Subcutaneous abdominal adipose tissue (tissue), 5 donors: ENCODE data around the gene RETREG2.

Source experiments
- H3K27ac ChIP-seq: one replicate; pipeline ENCODE4 v1.7.0; 2013; ENCODE audit warnings: low read depth, mild to moderate bottlenecking, inconsistent platforms, low read length, moderate library complexity
- H3K27me3 ChIP-seq, 5 donors: one replicate each; pipeline ENCODE4 v1.7.0; 2013; ENCODE audit warnings: low read length in 5 of 5, inconsistent platforms in 1 of 5; ENCODE audit not compliant: control insufficient read depth in 5 of 5, insufficient read depth in 4 of 5
- H3K36me3 ChIP-seq, 5 donors: one replicate each; pipeline ENCODE4 v1.7.0; 2013; ENCODE audit warnings: low read length in 5 of 5; ENCODE audit not compliant: control insufficient read depth in 5 of 5, insufficient read depth in 5 of 5
- H3K4me1 ChIP-seq, 5 donors: one replicate each; pipeline ENCODE4 v1.7.0; 2013; ENCODE audit warnings: low read length in 5 of 5, mild to moderate bottlenecking in 3 of 5, moderate library complexity in 1 of 5; ENCODE audit not compliant: control insufficient read depth in 5 of 5, insufficient read depth in 5 of 5
- H3K4me3 ChIP-seq, 5 donors: one replicate each; pipeline ENCODE4 v1.7.0; 2013; ENCODE audit warnings: low read length in 5 of 5, low read depth in 1 of 5
- H3K9ac ChIP-seq, 5 donors: one replicate each; pipeline ENCODE4 v1.7.0; 2013; ENCODE audit warnings: low read length in 5 of 5, mild to moderate bottlenecking in 4 of 5, moderate library complexity in 3 of 5
- H3K9me3 ChIP-seq, 5 donors: one replicate each; pipeline ENCODE4 v1.7.0; 2013; ENCODE audit warnings: low read length in 5 of 5; ENCODE audit not compliant: control insufficient read depth in 5 of 5
- donor health status: healthy.
- donor health status: healthy.
- donor health status: healthy.
- donor health status: healthy.
- donor health status: healthy.

The RETREG2 gene

GRCh38 chr2:219220652-219221402, 42.8 kb downstream of the RETREG2 start:
- Histone ChIP-seq H3K9me3 (no peaks in the 10 kb centered on the region), H3K4me1 (peaks cover 4 to 45% (median 34%) of the 10 kb centered on the region in 5 donors), H3K9ac (no peak overlapping the region), H3K27ac (no peak overlapping the region), H3K4me3 (no peak overlapping the region), H3K27me3 (no peaks in the 10 kb centered on the region), H3K36me3 (peaks cover 4 to 66% (median 63%) of the 10 kb centered on the region in 5 donors)

GRCh38 chr2:219221957-219222518, 44.0 kb downstream of the RETREG2 start:
- no peak overlapping the region for H3K27ac ChIP-seq
- no peak overlapping the region for H3K9ac ChIP-seq
- H3K27me3 ChIP-seq = no peaks in the 10 kb centered on the region
- H3K4me3 ChIP-seq = no peak overlapping the region
- peaks cover 4 to 37% (median 26%) of the 10 kb centered on the region in 5 donors for H3K4me1 ChIP-seq
- H3K9me3 ChIP-seq = no peaks in the 10 kb centered on the region
- peaks cover 4 to 70% (median 63%) of the 10 kb centered on the region in 5 donors for H3K36me3 ChIP-seq

GRCh38 chr2:219223831-219224610, 45.9 kb downstream of the RETREG2 start:
- no peak overlapping the region for H3K4me3 ChIP-seq
- H3K9me3 ChIP-seq = no peaks in the 10 kb centered on the region
- H3K36me3 ChIP-seq = peaks cover 4 to 73% (median 63%) of the 10 kb centered on the region in 5 donors
- H3K9ac ChIP-seq = no peak overlapping the region
- no peak overlapping the region for H3K27ac ChIP-seq
- peaks cover 9 to 34% (median 26%) of the 10 kb centered on the region in 5 donors for H3K4me1 ChIP-seq
- H3K27me3 ChIP-seq = no peaks in the 10 kb centered on the region

GRCh38 chr2:219225350-219225749, 47.3 kb downstream of the RETREG2 start:
- no peak overlapping the region for H3K4me3 ChIP-seq
- no peaks in the 10 kb centered on the region for H3K9me3 ChIP-seq
- peaks cover 7 to 33% (median 22%) of the 10 kb centered on the region in 5 donors for H3K4me1 ChIP-seq
- H3K36me3 ChIP-seq = peaks cover 4 to 65% (median 56%) of the 10 kb centered on the region in 5 donors
- H3K27me3 ChIP-seq = no peaks in the 10 kb centered on the region
- no peak overlapping the region for H3K27ac ChIP-seq
- H3K9ac ChIP-seq = no peak overlapping the region

GRCh38 chr2:219228041-219228910, 50.2 kb downstream of the RETREG2 start:
- Histone ChIP-seq H3K36me3 (peaks cover 10 to 53% (median 45%) of the 10 kb centered on the region in 5 donors), H3K4me3 (peak overlapping the region; percentile 76 to 95 (median 83)), H3K27me3 (no peaks in the 10 kb centered on the region), H3K4me1 (peaks cover 7 to 40% (median 27%) of the 10 kb centered on the region in 5 donors), H3K27ac (peak overlapping the region; percentile 89), H3K9ac (peak overlapping the region; percentile 80 to 98 (median 91)), H3K9me3 (no peaks in the 10 kb centered on the region)

- H3K9me3 ChIP-seq = no peaks in the 10 kb centered on the region
- peaks cover 12 to 53% (median 45%) of the 10 kb centered on the region in 5 donors for H3K36me3 ChIP-seq
- peak overlapping the region; percentile 89 for H3K27ac ChIP-seq
- no peaks in the 10 kb centered on the region for H3K27me3 ChIP-seq
- peak overlapping the region; percentile 76 to 95 (median 83) for H3K4me3 ChIP-seq
- peak overlapping the region; percentile 80 to 98 (median 91) for H3K9ac ChIP-seq
- peaks cover 5 to 40% (median 27%) of the 10 kb centered on the region in 5 donors for H3K4me1 ChIP-seq
Observed at GRCh38 chr2:219228911-219229304, 50.8 kb downstream of the RETREG2 start.

- H3K4me3 ChIP-seq = peak within 1 kb of the TSS; percentile 76 to 98 (median 83)
- H3K9me3 ChIP-seq = no peaks in the 10 kb centered on the region
- peak within 1 kb of the TSS; percentile 80 to 98 (median 91) for H3K9ac ChIP-seq
- peaks cover 5 to 40% (median 27%) of the 10 kb centered on the region in 5 donors for H3K4me1 ChIP-seq
- H3K27me3 ChIP-seq = no peaks in the 10 kb centered on the region
- peak within 1 kb of the TSS; percentile 89 for H3K27ac ChIP-seq
- peaks cover 17 to 53% (median 45%) of the 10 kb centered on the region in 5 donors for H3K36me3 ChIP-seq
Observed at GRCh38 chr2:219229305-219230058, 51.4 kb downstream of the RETREG2 start, which contains the start of the genes ANKZF1 and ATG9A. ANKZF1 (plus strand) TSS chr2:219229806; CDS start chr2:219230258, 452 bp downstream. ATG9A (minus strand) TSS chr2:219229636; CDS start chr2:219228024, 1,612 bp downstream.

GRCh38 chr2:219230059-219230540, 52.0 kb downstream of the RETREG2 start:
- H3K9me3 ChIP-seq = no peaks in the 10 kb centered on the region
- H3K27ac ChIP-seq = peak overlapping the region; percentile 89
- no peaks in the 10 kb centered on the region for H3K27me3 ChIP-seq
- peak overlapping the region; percentile 16 to 91 (median 76) for H3K9ac ChIP-seq
- peaks cover 20 to 53% (median 45%) of the 10 kb centered on the region in 5 donors for H3K36me3 ChIP-seq
- peak overlapping the region; percentile 61 to 98 (median 83) for H3K4me3 ChIP-seq
- H3K4me1 ChIP-seq = peaks cover 5 to 38% (median 27%) of the 10 kb centered on the region in 5 donors
